ENCODE data around the gene G0S2.
"Not testable (repeated sequence)": the region's sequence is repeated elsewhere in the genome, so short reads cannot be mapped to it uniquely, and the experiment has no call there.

G0S2 gene

DNA sequence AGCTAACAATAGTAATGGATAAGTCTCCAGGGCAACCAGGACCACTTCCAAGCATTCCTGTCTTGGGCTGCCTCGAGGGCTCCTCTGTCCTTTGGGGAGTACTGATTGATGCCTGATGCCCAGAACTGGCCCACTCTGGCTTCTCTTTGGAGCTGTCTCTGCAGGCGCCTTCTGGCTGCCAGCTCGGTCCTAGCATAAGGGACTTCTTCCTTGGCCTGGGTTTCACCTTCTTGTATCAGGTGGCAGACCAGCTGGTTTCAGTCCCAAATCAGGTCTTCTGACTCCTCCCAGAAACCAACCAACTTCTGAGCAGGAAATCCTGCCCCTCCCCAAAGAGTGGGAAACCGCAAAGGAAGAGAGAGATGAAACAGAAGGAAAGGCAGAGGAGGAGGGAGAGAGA is 10.6 kb downstream of the G0S2 start:
- peak; percentile 39 for DNase-seq

DNA sequence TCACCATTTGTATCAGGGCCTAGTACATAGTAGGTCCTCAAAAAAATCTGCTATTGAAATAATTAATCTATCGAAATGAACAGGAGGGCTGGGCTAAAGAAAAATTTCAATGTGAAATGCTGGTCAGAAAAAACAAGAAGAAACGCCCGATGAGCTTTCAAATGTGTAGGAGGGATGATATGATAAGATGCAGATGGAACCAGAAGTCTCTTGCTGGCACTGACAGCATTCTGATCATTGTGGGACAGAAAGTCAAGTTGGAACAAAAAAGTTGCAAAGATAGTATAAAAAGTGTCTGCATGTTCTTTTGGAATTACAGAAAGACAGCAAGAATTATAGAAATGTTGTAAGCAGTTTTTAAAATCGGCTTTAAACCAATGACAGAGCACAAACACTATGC is 11.1 kb downstream of the G0S2 start:
- DNase-seq, result no peak

DNA sequence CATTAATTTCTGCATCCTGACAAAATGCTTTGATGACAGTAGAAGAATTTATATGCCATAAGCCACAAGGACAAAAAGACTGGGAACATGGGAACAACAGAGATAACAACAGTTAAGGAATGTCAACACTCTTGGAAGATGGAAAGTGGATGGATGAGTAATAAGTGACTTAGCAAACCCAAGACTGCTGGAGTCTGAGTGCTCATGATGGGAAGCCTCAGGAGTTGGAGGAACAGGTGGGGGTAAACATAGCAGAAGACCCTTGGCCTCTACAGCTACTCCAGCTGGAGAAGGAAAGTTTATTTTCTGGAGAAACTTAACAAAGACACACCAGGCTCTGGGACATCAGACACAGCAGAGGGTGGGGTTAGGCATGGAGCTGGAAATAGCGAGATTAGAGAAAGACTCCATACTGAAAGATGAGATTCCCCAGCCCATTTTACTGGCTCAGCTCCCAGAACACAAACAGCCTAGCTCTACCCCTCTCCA is 13.6 kb downstream of the G0S2 start:
- no peak for DNase-seq

- DNase-seq, result no peak
These were observed 14.3 kb downstream of the G0S2 start for GRCh38 chr1:209689477-209689876.

GRCh38 chr1:209691237-209691636 is 16.0 kb downstream of the G0S2 start:
- DNase-seq, result no peak

GRCh38 chr1:209692296-209692695 is 17.1 kb downstream of the G0S2 start:
- no peak for DNase-seq

- peak; percentile 71 for DNase-seq
These were observed 17.7 kb downstream of the G0S2 start for GRCh38 chr1:209692745-209693504.

DNA sequence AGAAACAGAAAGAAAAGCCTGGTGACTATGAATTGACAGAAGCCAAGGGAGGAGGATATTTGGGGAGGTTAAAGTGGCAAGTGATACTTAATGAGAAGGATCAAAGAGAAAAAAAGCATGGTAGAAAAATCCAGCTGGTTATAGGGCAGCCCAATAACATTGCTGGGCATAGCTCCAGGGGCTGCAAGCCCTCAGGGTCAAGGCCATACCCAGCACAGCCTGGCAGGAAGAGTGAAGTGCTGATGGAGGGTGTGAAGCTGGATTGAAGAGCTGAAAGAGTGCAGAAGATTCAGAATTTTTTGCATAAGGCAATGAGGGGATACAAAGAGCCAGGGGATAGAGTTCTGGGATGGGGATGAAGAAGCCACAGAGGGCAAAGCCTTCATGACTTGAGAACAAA is 21.5 kb downstream of the G0S2 start:
- no peak for DNase-seq

- DNase-seq, result no peak
These were observed 21.9 kb downstream of the G0S2 start for GRCh38 chr1:209697126-209697525.

DNA sequence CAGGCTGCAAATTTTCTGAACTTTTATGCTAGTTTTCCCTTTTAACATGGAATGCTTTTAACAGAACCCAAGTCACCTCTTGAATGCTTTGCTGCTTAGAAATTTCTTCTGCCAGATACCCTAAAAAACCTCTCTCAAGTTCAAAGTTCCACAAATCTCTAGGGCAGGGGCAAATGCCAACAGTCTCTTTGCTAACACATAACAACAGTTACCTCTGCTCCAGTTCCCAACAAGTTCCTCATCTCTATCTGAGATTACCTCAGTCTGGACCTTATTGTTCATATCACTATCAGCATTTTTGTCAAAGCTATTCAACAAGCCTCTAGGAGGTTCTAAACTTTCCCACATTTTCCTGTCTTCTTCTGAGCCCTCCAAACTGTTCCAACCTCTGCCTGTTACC is 25.5 kb downstream of the G0S2 start:
- DNase-seq, result not testable (repeated sequence)

DNA sequence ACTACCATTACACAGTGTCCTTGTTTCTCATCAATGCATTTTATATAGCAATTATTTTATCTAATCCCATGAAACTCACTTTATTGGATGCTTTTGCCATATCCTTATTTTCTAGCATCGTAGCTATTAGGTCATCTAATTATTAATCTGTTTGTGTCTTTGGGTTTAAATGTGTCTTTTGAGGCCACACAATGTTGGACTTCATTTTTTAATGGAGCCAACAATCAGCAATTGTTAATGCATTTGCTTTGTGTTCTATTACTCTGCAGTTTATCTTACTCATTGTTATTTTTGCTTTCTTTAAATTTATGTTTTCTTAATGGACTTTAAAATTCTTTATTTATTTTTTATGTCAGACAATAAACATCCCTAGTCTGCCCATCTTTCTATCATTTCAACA is 27.6 kb downstream of the G0S2 start:
- no peak for DNase-seq

GRCh38 chr1:209703834-209704504 is 28.8 kb downstream of the G0S2 start:
- no peak for DNase-seq

DNA sequence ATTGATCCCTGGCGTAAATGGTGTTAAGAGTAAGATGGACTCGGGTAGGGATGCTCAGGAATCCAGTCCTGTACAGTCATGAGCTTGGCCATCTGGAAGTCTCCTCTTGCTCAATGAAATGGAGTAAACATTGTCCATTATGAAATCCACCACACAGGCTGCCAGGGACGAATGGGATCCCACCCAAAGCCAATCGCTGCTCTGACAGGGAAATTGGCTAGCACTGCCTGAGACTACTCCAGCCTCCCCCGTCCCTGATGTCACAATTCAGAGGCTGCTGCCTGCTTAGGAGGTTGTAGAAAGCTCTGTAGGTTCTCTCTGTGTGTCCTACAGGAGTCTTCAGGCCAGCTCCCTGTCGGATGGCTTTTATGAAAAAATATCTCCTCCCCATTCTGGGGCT is 29.4 kb downstream of the G0S2 start, which contains the start of gene HSD11B1:
Gene HSD11B1, plus strand, starts transcription at position 263 of the 400 bp plus-strand sequence. Its CDS starts 97 bp downstream, at position 360.
- DNase-seq, result no peak

DNA sequence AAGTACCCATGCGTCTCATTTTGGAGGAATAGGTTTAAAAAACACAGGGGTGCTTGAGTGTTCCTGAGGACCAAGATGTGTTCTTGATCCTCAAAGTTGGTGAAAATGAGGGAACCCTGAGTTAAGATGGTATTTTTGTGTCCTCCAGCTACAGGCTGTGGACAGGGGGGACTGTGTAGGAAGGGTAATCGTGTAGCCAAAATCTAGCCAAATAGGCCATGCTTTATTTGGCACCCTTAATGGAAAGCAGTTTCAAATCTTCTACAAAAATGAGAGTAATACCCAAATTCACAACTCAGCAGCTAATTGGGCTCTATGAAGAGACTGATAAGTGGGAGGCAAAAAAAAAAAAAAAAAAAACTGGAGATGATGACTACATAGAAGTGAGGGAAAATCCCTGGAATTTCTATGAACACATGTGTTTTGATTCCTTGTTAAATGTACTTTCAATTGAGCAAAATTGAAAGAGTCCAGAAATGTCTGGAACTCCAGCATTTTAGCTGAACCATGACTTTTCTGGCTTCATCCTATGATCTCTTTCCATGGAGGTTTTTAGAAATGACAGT is 29.9 kb downstream of the G0S2 start:
- no peak for DNase-seq

DNA sequence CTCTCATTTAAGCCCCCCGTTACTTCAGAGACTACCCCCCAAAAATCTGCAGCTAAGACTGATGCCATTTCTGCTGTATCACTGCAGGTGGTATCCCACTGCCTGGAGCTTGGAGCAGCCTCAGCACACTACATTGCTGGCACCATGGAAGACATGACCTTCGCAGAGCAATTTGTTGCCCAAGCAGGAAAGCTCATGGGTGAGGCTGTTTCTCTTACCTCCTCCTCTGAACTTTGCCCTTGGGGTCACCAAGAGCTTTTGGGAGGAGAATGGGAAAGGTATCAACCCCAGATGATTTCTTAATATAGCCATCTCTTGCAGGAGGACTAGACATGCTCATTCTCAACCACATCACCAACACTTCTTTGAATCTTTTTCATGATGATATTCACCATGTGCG is 31.4 kb downstream of the G0S2 start:
- DNase-seq, result no peak

DNA sequence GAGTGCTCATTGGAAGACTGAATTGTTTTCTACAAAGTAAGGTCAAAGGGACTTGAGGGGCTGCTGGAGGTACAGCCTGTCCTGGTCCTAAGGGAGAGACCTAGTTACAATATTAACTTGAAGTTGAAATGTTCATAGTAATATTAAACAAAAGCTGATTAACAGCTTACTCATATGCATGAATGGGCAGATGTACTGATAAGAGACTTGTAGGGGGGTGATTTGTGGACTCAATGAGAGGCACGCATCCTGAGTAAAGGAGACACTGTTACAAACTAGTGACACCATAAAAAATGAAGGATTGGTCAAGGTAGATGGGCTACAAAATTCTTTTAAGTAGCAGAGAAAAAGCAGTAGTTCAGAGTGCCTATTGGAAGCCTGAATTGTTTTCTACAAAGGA is 32.1 kb downstream of the G0S2 start:
- DNase-seq, result no peak

GRCh38 chr1:209708297-209708696 is 33.1 kb downstream of the G0S2 start:
- no peak for DNase-seq

DNA sequence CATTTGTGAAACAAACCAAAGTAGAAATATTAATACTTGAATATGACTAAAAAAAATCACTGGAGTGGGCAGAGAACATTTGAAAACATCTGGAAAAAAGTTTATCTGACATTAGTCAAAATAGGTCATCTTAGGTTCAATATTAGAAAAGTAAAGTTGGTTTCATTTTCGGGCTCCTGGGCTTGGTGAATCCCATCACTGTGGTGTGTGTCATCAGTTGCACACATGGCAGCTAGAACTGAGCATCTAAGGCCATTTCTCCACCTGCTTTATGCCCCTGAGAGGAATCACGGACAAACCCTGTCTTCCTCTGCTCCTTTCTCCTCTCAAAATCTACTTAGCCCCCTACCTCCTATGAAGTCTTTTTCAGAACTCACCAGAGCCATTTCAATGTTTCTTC is 34.9 kb downstream of the G0S2 start:
- no peak for DNase-seq

- no peak for DNase-seq
These were observed 35.6 kb downstream of the G0S2 start for GRCh38 chr1:209710847-209711246.

- no peak for DNase-seq
These were observed 39.1 kb downstream of the G0S2 start for GRCh38 chr1:209714338-209714737.

DNA sequence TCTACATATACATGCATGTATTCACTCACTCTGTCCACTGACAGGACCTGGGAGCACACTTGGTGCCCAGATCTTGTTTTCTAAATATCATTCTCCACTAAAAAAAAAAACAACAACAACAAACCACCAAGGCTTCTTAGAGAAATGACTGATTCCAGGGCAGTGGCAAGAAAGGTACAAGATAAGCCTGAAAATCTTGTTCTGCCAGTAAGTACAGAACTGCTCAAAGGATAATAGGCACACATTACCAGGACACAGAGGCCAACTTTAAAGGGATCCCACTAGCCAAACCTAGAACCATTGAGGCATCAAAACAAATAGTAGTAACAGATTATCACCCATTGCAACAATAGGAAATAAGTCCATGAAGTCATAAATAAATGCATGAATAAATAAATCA is 40.1 kb downstream of the G0S2 start:
- no peak for DNase-seq

DNA sequence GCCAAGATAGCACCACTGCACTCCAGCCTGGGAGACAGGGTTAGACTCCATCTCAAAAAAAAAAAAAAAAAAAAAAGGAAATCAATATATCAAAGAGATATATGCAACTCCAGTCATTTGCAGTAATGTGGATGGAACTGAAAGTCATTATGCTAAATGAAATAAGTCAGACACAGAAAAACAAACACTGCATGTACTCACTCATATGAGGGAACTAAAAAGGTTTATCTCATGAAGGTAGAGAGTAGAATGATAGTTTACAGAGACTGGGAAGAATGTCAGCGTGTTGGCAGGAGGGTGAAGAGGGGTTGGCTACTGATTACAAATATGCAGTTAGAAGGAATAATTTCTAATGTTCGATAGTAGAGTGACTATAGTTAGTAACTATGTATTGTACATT is 42.6 kb downstream of the G0S2 start:
- no peak for DNase-seq

- no peak for DNase-seq
These were observed 45.1 kb downstream of the G0S2 start for GRCh38 chr1:209720326-209720725.

GRCh38 chr1:209720826-209721225 is 45.6 kb downstream of the G0S2 start:
- no peak for DNase-seq

Data from CD4-positive, alpha-beta T cell treated with Interleukin-4 for 4 hours (primary cell).